GM13976 (cell line): Measurements from ENCODE around the gene GPRIN3.

Source experiments
- DNase-seq: peaks from one replicate; pipeline ENCODE4 v3.0.0; 2012; ENCODE audit warnings: low spot score
- in situ Hi-C: fragments of 300-500 bp; cut with MboI; formaldehyde crosslinking; loops from one replicate; pipeline ENCODE4 v1.12.0; 2022; ENCODE audit warnings: low sequenced_read_pairs, mixed read lengths, inconsistent platforms; ENCODE audit not compliant: unreplicated experiment
- TF ChIP-seq, protein P1 (sequence below): IDR thresholded peaks from 2 replicates; pipeline ENCODE4 v1.5.1; 2012; ENCODE audit warnings: borderline replicate concordance, mild to moderate bottlenecking; ENCODE audit not compliant: insufficient read depth; ENCODE audit errors: extremely low read depth, missing control alignments, control extremely low read depth

The GPRIN3 gene

GRCh38 chr4:89347363-89348025 lies 39.9 kb upstream of the GPRIN3 start:
- TF ChIP-seq, protein P1, sequence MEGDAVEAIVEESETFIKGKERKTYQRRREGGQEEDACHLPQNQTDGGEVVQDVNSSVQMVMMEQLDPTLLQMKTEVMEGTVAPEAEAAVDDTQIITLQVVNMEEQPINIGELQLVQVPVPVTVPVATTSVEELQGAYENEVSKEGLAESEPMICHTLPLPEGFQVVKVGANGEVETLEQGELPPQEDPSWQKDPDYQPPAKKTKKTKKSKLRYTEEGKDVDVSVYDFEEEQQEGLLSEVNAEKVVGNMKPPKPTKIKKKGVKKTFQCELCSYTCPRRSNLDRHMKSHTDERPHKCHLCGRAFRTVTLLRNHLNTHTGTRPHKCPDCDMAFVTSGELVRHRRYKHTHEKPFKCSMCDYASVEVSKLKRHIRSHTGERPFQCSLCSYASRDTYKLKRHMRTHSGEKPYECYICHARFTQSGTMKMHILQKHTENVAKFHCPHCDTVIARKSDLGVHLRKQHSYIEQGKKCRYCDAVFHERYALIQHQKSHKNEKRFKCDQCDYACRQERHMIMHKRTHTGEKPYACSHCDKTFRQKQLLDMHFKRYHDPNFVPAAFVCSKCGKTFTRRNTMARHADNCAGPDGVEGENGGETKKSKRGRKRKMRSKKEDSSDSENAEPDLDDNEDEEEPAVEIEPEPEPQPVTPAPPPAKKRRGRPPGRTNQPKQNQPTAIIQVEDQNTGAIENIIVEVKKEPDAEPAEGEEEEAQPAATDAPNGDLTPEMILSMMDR: no peak
- no peak for DNase-seq
- in situ Hi-C loops: no loop called here

- no peak for DNase-seq
- TF ChIP-seq, protein P1: no peak
- in situ Hi-C loops: no loop called here
Measured at GRCh38 chr4:89344571-89344970, 37.0 kb upstream of the GPRIN3 start.

DNA sequence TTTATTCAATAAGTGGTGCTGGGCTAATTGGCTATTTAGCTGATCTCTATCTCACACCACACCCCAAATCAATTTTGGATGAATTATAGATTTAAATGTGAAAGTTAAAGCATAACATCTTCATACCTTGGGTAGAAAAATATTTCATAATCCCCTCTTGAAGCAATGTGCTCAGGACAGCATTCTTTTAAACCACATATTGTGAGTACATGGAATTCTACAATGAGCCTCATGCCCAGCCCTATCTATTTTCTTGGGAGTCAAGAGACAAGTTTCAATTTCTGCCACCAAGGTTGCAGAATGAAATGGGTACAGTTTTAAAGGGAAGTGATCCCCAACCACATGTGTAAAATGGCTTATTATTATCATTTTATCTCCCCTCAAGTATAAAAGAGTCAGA lies 30.6 kb upstream of the GPRIN3 start:
- in situ Hi-C loops: no loop called here
- no peak for DNase-seq
- TF ChIP-seq, protein P1: no peak

DNA sequence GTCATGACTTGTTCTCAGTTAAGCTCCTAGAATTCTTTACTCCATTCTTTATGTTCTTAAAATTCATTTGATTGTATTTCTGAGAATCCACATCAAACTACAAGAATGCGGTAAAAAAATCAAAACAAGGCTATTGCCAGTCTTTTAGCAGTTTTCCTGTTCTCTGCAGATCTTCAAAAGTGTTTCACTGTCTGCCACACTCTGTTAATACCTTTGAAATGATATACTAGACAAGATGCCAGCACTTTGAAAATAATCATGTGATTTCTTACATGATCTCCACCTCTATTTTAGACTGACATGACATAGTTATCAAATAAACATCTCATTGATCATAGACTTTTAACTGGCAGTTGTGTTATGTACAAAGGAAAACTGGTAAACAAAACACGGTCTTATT lies 30.1 kb upstream of the GPRIN3 start:
- TF ChIP-seq, protein P1: no peak
- in situ Hi-C loops: no loop called here

GRCh38 chr4:89336818-89337420 lies 29.3 kb upstream of the GPRIN3 start:
- in situ Hi-C loops: no loop called here
- no peak for DNase-seq
- TF ChIP-seq, protein P1: no peak

More for the DNA sequence above, 30.1 kb upstream of the GPRIN3 start:
- no peak for DNase-seq

DNA sequence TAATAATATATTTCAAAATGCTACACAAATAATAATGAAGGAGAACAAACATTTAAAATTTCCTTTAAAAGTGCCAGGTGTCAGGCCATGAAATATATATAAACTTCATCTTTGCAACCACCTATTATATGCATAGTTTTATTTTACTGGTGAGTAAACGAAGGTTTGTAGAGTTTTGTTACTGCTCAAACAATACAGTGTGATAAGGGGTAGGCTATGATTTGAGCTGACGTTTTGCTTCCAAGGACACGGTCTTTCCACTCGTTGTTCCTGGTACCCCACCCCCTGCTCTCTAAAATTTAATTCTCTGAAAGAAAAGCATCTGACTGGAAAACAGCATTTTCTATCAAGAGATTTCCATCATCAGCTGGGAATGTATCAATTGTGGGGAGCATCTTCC lies 27.2 kb upstream of the GPRIN3 start:
- in situ Hi-C loops: no loop called here
- TF ChIP-seq, protein P1: no peak
- DNase-seq: no peak
